Tibial nerve (tissue), 3 donors: Measurements from ENCODE around the gene ALPI.

Experiments used
- EP300 ChIP-seq, 2 donors: sonication (generic); formaldehyde crosslinking; IDR thresholded peaks; one replicate each; pipeline ENCODE4 v1.6.1; 2017; ENCODE audit warnings: antibody characterized with exemption in 2 of 2, mild to moderate bottlenecking in 1 of 2
- POLR2A ChIP-seq, 2 donors: fragments of 450-650 bp; IDR thresholded peaks; one replicate each; pipeline ENCODE4 v1.6.1; 2017; ENCODE audit warnings: antibody characterized with exemption in 2 of 2, mild to moderate bottlenecking in 2 of 2, moderate library complexity in 2 of 2

DNA sequence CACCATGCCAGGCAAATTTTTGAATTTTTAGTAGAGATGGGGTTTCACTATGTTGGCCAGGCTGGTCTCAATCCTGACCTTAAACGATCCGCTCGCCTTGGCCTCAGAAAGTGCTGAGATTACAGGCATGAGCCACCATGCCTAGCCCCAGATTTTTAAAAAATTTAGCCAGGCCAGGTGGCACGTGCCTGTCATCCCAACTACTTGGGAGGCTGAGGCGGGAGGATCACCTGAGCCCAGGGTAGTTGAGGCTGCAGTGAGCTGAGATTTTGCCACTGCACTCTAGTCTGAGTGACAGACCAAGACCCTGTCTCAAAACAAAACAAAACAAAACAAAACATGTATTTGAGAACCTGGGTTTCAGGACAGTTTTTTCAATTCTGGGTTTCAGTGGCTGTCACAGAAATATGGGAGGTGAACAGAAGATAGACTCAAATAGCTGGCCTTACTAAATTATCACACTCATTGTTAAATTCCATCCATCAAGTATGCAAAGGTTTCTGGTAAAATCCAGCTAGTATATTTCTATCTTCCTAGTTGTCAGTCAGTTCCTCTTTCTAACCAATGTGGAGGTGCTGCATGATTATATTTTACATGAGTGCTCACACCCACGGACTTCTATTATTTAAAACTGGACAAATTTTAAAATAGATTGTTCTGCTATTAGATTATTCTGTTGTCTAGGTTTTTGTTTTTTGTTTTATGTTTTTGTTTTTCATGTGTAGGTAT lies 43.9 kb upstream of the ALPI start:
- no peak for TF ChIP-seq POLR2A (IDR thresholded peaks at IDR 0.05)
- no peak for TF ChIP-seq EP300 (IDR thresholded peaks at IDR 0.05)
